A673 (cell line): ENCODE data around the gene ADAM12. TPM values are rescaled to one million over a fixed set of nuclear protein-coding genes. Genes with fewer than 3 reads are reported as not detected.

Experiments used
- BruUV-seq: library from RNA; stranded (reverse); fragments of 400-500 nt; replicated peaks from 2 replicates; lab custom pipeline; 2021; lab: Mats Ljungman, UMichigan
- CTCF ChIA-PET: fragments of 300-600 bp; sonication (Branson Sonifier 250); formaldehyde crosslinking; loops from one replicate; lab custom pipeline; 2022; ENCODE audit warnings: antibody characterized with exemption; lab: Charles Lee
- POLR2A ChIA-PET: fragments of 300-600 bp; sonication (Branson Sonifier 250); formaldehyde crosslinking; loops from one replicate; lab custom pipeline; 2022; ENCODE audit warnings: antibody characterized with exemption; ENCODE audit not compliant: low non-redundant PET; lab: Charles Lee
- DNase-seq: peaks from one replicate; pipeline ENCODE4 v3.0.0-alpha.2; 2015; ENCODE audit warnings: low spot score
- H3K27ac ChIP-seq: fragments of 200-600 bp; sonication (generic); 2 replicates; pipeline ENCODE4 v1.5.1; 2016; ENCODE audit warnings: mixed run types, low read depth, mild to moderate bottlenecking, mixed read lengths, antibody characterized with exemption, low read length; ENCODE audit not compliant: poor library complexity, severe bottlenecking
- H3K27me3 ChIP-seq: fragments of 200-600 bp; sonication (generic); replicated peaks from 2 replicates; pipeline ENCODE4 v1.6.1; 2017; ENCODE audit warnings: mixed run types, low read depth, mild to moderate bottlenecking, mixed read lengths, antibody characterized with exemption, low read length; ENCODE audit not compliant: insufficient read depth, poor library complexity
- H3K36me3 ChIP-seq: fragments of 200-600 bp; sonication (generic); 2 replicates; pipeline ENCODE4 v1.6.1; 2016; ENCODE audit warnings: mixed run types, mild to moderate bottlenecking, mixed read lengths, antibody characterized with exemption, low read length; ENCODE audit not compliant: insufficient read depth, poor library complexity, severe bottlenecking
- H3K4me1 ChIP-seq: fragments of 200-600 bp; sonication (generic); 2 replicates; pipeline ENCODE4 v1.6.1; 2017; ENCODE audit warnings: mixed run types, mild to moderate bottlenecking, mixed read lengths, antibody characterized with exemption, low read length; ENCODE audit not compliant: insufficient read depth, poor library complexity, severe bottlenecking
- H3K4me3 ChIP-seq: fragments of 200-600 bp; sonication (generic); 2 replicates; pipeline ENCODE4 v1.5.1; 2016; ENCODE audit warnings: low read depth, mixed run types, mild to moderate bottlenecking, mixed read lengths, low read length; ENCODE audit not compliant: poor library complexity, severe bottlenecking
- H3K9me3 ChIP-seq: fragments of 200-600 bp; sonication (generic); 2 replicates; pipeline ENCODE4 v1.6.1; 2016; ENCODE audit warnings: mixed run types, low read depth, mild to moderate bottlenecking, mixed read lengths, antibody characterized with exemption, low read length; ENCODE audit not compliant: poor library complexity, severe bottlenecking
- CTCF ChIP-seq: fragments of 300-800, 200-600 bp; sonication (generic); conservative IDR thresholded peaks from 2 replicates; pipeline ENCODE4 v1.5.1; 2017; ENCODE audit warnings: low read depth, mild to moderate bottlenecking, antibody characterized with exemption, low read length, moderate library complexity, mixed read lengths
- EZH2 ChIP-seq: fragments of 200-600 bp; sonication (generic); IDR thresholded peaks from 2 replicates; pipeline ENCODE4 v1.6.1; 2017; ENCODE audit warnings: borderline replicate concordance, low read depth, mild to moderate bottlenecking, mixed read lengths, antibody characterized with exemption, low read length; ENCODE audit not compliant: poor library complexity, severe bottlenecking
- intact Hi-C: fragments of 100-400 bp; cut with micrococcal nuclease; formaldehyde crosslinking; loops from one replicate; pipeline ENCODE4 v1.10.0; 2022; ENCODE audit not compliant: unreplicated experiment
- total RNA-seq: library from RNA; stranded (reverse); gene quantifications from 2 replicates; pipeline ENCODE4 v1.2.3, GENCODE V29; 2021

Gene ADAM12
- total RNA-seq, 1 experiment from 2014 or later: 0.17 TPM

- intact Hi-C loops: no loop called here
- CTCF ChIA-PET: no interaction called here
- H3K36me3 ChIP-seq: no peaks in the 10 kb centered on the region
- H3K9me3 ChIP-seq: no peaks in the 10 kb centered on the region
- H3K27ac ChIP-seq: no peak overlapping the region
- POLR2A ChIA-PET: no interaction called here
- no peak for TF ChIP-seq EZH2
- TF ChIP-seq CTCF: no peak
- H3K4me3 ChIP-seq: no peak overlapping the region
- DNase-seq: no peak
- no TSS peak for BruUV-seq
- no peaks in the 10 kb centered on the region for H3K4me1 ChIP-seq
- no peaks in the 10 kb centered on the region for H3K27me3 ChIP-seq
Observed at GRCh38 chr10:126255313-126255712, 133.0 kb downstream of the ADAM12 start.

- Histone ChIP-seq H3K27me3 (no peaks in the 10 kb centered on the region), H3K4me3 (no peak overlapping the region), H3K36me3 (no peaks in the 10 kb centered on the region), H3K4me1 (no peaks in the 10 kb centered on the region), H3K9me3 (no peaks in the 10 kb centered on the region), H3K27ac (no peak overlapping the region)
- intact Hi-C loops: no loop called here
- POLR2A ChIA-PET: interaction anchor here (0.6 kb wide), 1 partner anchor 428 kb away, joined by 10 read pairs; no protein-coding TSS in a partner anchor
- BruUV-seq: no TSS peak
- CTCF ChIA-PET: interaction anchor here (0.7 kb wide), 2 partner anchors 81 to 156 kb away, joined by 3 to 8 read pairs; no protein-coding TSS in a partner anchor
- no peak for DNase-seq
- no peak for TF ChIP-seq CTCF
- TF ChIP-seq EZH2: no peak
Observed at GRCh38 chr10:126253611-126253998, 134.7 kb downstream of the ADAM12 start.

GRCh38 chr10:126252884-126253610, 135.2 kb downstream of the ADAM12 start:
- no TSS peak for BruUV-seq
- Histone ChIP-seq H3K36me3 (no peaks in the 10 kb centered on the region), H3K27me3 (no peaks in the 10 kb centered on the region), H3K4me3 (no peak overlapping the region), H3K27ac (no peak overlapping the region), H3K9me3 (no peaks in the 10 kb centered on the region), H3K4me1 (no peaks in the 10 kb centered on the region)
- no peak for TF ChIP-seq CTCF
- no peak for TF ChIP-seq EZH2
- ChIA-PET POLR2A (interaction anchor here (0.6 kb wide), 1 partner anchor 428 kb away, joined by 10 read pairs; no protein-coding TSS in a partner anchor), CTCF (interaction anchor here (0.7 kb wide), 2 partner anchors 80 to 156 kb away, joined by 3 to 8 read pairs; no protein-coding TSS in a partner anchor)
- DNase-seq: peak; percentile 21
- intact Hi-C loops: no loop called here
